GM12878 (cell line): ENCODE results near the gene MIPOL1.
"Not testable (repeated sequence)": the region's sequence is repeated elsewhere in the genome, so short reads cannot be mapped to it uniquely, and the experiment has no call there.

ENCODE experiments used
- HDAC2 ChIP-seq: fragments of 200-600 bp; sonication (generic); IDR thresholded peaks from 2 replicates; pipeline ENCODE4 v1.6.1; 2017
- POLR2AphosphoS5 ChIP-seq: IDR thresholded peaks from 2 replicates; pipeline ENCODE4 v1.6.1; 2011; ENCODE audit warnings: mild to moderate bottlenecking, low read length, inconsistent platforms
- TF ChIP-seq, protein P1 (sequence below): fragments of 450-650 bp; formaldehyde crosslinking; IDR thresholded peaks from 2 replicates; pipeline ENCODE4 v1.4.0; 2020; ENCODE audit warnings: mild to moderate bottlenecking, moderate library complexity

- TF ChIP-seq, protein P1, sequence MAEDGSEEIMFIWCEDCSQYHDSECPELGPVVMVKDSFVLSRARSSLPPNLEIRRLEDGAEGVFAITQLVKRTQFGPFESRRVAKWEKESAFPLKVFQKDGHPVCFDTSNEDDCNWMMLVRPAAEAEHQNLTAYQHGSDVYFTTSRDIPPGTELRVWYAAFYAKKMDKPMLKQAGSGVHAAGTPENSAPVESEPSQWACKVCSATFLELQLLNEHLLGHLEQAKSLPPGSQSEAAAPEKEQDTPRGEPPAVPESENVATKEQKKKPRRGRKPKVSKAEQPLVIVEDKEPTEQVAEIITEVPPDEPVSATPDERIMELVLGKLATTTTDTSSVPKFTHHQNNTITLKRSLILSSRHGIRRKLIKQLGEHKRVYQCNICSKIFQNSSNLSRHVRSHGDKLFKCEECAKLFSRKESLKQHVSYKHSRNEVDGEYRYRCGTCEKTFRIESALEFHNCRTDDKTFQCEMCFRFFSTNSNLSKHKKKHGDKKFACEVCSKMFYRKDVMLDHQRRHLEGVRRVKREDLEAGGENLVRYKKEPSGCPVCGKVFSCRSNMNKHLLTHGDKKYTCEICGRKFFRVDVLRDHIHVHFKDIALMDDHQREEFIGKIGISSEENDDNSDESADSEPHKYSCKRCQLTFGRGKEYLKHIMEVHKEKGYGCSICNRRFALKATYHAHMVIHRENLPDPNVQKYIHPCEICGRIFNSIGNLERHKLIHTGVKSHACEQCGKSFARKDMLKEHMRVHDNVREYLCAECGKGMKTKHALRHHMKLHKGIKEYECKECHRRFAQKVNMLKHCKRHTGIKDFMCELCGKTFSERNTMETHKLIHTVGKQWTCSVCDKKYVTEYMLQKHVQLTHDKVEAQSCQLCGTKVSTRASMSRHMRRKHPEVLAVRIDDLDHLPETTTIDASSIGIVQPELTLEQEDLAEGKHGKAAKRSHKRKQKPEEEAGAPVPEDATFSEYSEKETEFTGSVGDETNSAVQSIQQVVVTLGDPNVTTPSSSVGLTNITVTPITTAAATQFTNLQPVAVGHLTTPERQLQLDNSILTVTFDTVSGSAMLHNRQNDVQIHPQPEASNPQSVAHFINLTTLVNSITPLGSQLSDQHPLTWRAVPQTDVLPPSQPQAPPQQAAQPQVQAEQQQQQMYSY (CRISPR knock-in tag) = not testable (repeated sequence)
- not testable (repeated sequence) for TF ChIP-seq POLR2AphosphoS5, HDAC2
Observed at GRCh38 chr14:37225668-37226067, 27.9 kb downstream of the MIPOL1 start.
